OCI-LY1 (cell line): ENCODE measurements around the gene SLC29A2.

Experiments used
- H2AFZ ChIP-seq: fragments of 200-600 bp; sonication (generic), shearing (Covaris generic); 2 replicates; pipeline ENCODE4 v1.6.0; 2014; ENCODE audit warnings: antibody characterized with exemption, mild to moderate bottlenecking, low read length
- H3F3A ChIP-seq: fragments of 200-600 bp; sonication (generic), shearing (Covaris generic); 2 replicates; pipeline ENCODE4 v1.6.0; 2014; ENCODE audit warnings: mild to moderate bottlenecking, antibody characterized with exemption, low read length, moderate library complexity; ENCODE audit not compliant: insufficient read depth
- H3K27ac ChIP-seq: fragments of 200-600 bp; sonication (generic); 2 replicates; pipeline ENCODE4 v1.5.1; 2014; ENCODE audit warnings: low read length, mixed run types, mild to moderate bottlenecking, low read depth; ENCODE audit not compliant: poor library complexity, severe bottlenecking
- H3K27me3 ChIP-seq: fragments of 200-600 bp; sonication (generic); 2 replicates; pipeline ENCODE4 v1.6.0; 2014; ENCODE audit warnings: antibody characterized with exemption, mild to moderate bottlenecking, low read length, moderate library complexity; ENCODE audit not compliant: insufficient read depth
- H3K36me3 ChIP-seq: fragments of 200-600 bp; sonication (generic); 2 replicates; pipeline ENCODE4 v1.6.1; 2014; ENCODE audit warnings: mild to moderate bottlenecking, antibody characterized with exemption, low read length, moderate library complexity, mixed read lengths; ENCODE audit not compliant: insufficient read depth
- H3K4me1 ChIP-seq: fragments of 200-600 bp; sonication (generic); 2 replicates; pipeline ENCODE4 v1.5.1; 2014; ENCODE audit warnings: mild to moderate bottlenecking, low read length, moderate library complexity; ENCODE audit not compliant: insufficient read depth, severe bottlenecking
- H3K4me2 ChIP-seq: fragments of 200-600 bp; sonication (generic), shearing (Covaris generic); 2 replicates; pipeline ENCODE4 v1.6.1; 2014; ENCODE audit warnings: low read length
- H3K4me3 ChIP-seq: fragments of 200-600 bp; sonication (generic); 2 replicates; pipeline ENCODE4 v1.5.1; 2014; ENCODE audit warnings: low read length, low read depth, mild to moderate bottlenecking, mixed read lengths; ENCODE audit not compliant: poor library complexity, severe bottlenecking
- H3K79me2 ChIP-seq: fragments of 200-600 bp; shearing (Covaris generic); 2 replicates; pipeline ENCODE4 v1.6.1; 2016; ENCODE audit warnings: mixed run types, low read length, mixed read lengths; ENCODE audit not compliant: insufficient read depth
- H3K9ac ChIP-seq: fragments of 200-600 bp; sonication (generic), shearing (Covaris generic); 2 replicates; pipeline ENCODE4 v1.6.1; 2014; ENCODE audit warnings: mild to moderate bottlenecking, low read length, mixed read lengths
- H3K9me2 ChIP-seq: fragments of 200-600 bp; sonication (generic), shearing (Covaris generic); 2 replicates; pipeline ENCODE4 v1.6.1; 2014; ENCODE audit warnings: low read depth, mild to moderate bottlenecking, low read length, mixed read lengths
- H3K9me3 ChIP-seq: fragments of 200-600 bp; shearing (Covaris generic); 2 replicates; pipeline ENCODE4 v1.6.1; 2014; ENCODE audit warnings: low read length, mixed read lengths
- H4K20me1 ChIP-seq: fragments of 200-600 bp; sonication (generic), shearing (Covaris generic); 2 replicates; pipeline ENCODE4 v1.6.0; 2016; ENCODE audit warnings: mild to moderate bottlenecking, low read length; ENCODE audit not compliant: insufficient read depth
- EZH2 ChIP-seq: fragments of 200-600 bp; sonication (generic), shearing (Covaris generic); IDR thresholded peaks from 2 replicates; pipeline ENCODE4 v1.8.0; 2017; ENCODE audit warnings: borderline replicate concordance, mixed run types, mild to moderate bottlenecking, antibody characterized with exemption, low read length, moderate library complexity, mixed read lengths
- TF ChIP-seq, protein P1 (sequence below): fragments of 200-600 bp; sonication (generic), shearing (Covaris generic); IDR thresholded peaks from 2 replicates; pipeline ENCODE4 v1.5.1; 2017; ENCODE audit warnings: mild to moderate bottlenecking, antibody characterized with exemption, low read length, moderate library complexity, mixed read lengths

SLC29A2 gene

DNA sequence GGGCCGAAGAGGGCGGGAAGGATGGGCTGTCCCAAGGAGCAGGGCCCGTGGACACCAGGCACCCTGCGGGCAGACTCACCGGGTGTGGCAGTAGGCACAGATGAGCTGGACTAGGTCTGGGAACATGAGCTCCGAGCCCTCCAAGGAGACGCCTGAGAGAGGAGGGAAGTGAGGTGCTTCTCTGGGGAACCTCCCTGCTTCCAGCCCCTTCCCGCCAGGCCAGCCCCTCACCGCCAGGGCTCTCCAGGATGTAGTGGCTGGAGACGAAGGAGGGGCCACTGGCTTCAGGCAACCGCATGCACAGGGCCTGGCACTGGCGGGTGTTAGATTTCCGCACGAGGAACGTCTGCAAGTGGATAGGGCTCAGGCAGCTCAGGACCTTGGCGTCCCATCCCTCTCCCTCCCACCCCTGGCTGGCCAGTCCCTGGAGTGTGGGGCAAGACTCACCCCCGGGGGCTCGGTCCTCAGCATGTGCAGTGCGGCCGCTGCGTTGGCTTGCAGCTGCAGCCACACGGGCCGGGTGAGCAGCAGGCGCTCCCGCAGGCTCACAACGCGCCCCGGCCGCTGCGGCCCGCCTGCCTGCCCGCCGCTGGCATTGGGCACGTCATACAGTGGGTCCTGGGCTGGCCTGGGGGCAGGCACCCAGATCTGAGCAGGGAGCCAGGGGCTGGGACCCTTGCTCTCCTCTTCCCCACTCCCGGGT lies 35.9 kb downstream of the SLC29A2 start:
- no peak for TF ChIP-seq EZH2
- TF ChIP-seq, protein P1, sequence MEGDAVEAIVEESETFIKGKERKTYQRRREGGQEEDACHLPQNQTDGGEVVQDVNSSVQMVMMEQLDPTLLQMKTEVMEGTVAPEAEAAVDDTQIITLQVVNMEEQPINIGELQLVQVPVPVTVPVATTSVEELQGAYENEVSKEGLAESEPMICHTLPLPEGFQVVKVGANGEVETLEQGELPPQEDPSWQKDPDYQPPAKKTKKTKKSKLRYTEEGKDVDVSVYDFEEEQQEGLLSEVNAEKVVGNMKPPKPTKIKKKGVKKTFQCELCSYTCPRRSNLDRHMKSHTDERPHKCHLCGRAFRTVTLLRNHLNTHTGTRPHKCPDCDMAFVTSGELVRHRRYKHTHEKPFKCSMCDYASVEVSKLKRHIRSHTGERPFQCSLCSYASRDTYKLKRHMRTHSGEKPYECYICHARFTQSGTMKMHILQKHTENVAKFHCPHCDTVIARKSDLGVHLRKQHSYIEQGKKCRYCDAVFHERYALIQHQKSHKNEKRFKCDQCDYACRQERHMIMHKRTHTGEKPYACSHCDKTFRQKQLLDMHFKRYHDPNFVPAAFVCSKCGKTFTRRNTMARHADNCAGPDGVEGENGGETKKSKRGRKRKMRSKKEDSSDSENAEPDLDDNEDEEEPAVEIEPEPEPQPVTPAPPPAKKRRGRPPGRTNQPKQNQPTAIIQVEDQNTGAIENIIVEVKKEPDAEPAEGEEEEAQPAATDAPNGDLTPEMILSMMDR = no peak
- Histone ChIP-seq H4K20me1 (no peaks in the 10 kb centered on the region), H3K4me3 (no peak overlapping the region), H3K27me3 (peaks cover 8% of the 10 kb centered on the region), H3F3A (no peaks in the 10 kb centered on the region), H3K27ac (no peak overlapping the region), H3K4me2 (no peak overlapping the region), H3K9me2 (no peaks in the 10 kb centered on the region), H3K79me2 (no peaks in the 10 kb centered on the region), H3K4me1 (no peaks in the 10 kb centered on the region), H3K36me3 (peaks cover 37% of the 10 kb centered on the region), H3K9me3 (no peaks in the 10 kb centered on the region), H2AFZ (no peak overlapping the region), H3K9ac (no peak overlapping the region)

DNA sequence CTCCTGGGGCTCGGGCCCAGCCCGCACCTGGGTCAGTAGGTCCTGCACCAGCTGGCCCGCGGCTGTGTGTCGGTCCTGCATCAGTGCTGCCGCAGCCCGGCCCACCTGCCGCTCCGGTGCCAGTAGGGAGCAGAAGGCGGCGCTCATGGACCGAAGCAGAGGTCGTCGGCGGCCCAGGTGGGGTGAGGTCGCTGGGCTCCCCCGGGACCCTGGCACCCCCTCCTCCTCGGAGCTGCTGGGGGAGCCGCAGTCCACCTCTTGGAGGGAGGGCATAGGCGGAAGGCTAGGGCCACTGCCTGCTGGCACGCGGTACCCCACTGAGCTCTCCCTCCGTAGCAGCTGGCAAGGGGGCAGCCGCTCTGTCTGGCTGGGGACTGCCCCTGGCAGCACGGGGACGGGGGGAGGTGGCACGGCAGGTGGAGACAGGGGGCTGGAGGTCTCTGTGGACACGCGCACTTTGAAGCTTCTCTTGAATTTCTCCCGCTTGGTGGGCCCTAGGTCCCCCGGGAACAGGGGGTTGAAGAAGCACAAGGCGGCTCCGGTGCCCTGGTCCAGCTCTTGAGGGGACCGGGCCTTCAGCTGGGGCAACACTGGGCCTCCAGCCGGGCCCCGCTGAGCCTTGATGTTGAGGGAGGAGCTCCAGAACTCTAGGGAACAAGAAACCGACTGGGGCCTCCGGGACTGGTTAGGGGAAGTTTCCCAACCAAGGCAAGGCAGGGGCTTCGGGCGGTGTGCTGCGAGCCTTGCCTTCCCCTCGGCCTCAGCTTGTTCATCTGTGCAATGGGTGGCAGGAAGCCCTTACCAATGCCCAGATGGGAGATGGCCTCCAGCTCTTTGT lies 36.7 kb downstream of the SLC29A2 start:
- no peak overlapping the region for H3K4me3 ChIP-seq
- H3K4me1 ChIP-seq = no peaks in the 10 kb centered on the region
- H3K36me3 ChIP-seq = peaks cover 30% of the 10 kb centered on the region
- H3K9me2 ChIP-seq = no peaks in the 10 kb centered on the region
- H3K79me2 ChIP-seq = no peaks in the 10 kb centered on the region
- H3K27me3 ChIP-seq = peaks cover 8% of the 10 kb centered on the region
- H2AFZ ChIP-seq = no peak overlapping the region
- no peaks in the 10 kb centered on the region for H4K20me1 ChIP-seq
- no peak for TF ChIP-seq EZH2
- no peak overlapping the region for H3K9ac ChIP-seq
- no peak overlapping the region for H3K4me2 ChIP-seq
- H3F3A ChIP-seq = no peaks in the 10 kb centered on the region
- H3K9me3 ChIP-seq = no peaks in the 10 kb centered on the region
- no peak overlapping the region for H3K27ac ChIP-seq

DNA sequence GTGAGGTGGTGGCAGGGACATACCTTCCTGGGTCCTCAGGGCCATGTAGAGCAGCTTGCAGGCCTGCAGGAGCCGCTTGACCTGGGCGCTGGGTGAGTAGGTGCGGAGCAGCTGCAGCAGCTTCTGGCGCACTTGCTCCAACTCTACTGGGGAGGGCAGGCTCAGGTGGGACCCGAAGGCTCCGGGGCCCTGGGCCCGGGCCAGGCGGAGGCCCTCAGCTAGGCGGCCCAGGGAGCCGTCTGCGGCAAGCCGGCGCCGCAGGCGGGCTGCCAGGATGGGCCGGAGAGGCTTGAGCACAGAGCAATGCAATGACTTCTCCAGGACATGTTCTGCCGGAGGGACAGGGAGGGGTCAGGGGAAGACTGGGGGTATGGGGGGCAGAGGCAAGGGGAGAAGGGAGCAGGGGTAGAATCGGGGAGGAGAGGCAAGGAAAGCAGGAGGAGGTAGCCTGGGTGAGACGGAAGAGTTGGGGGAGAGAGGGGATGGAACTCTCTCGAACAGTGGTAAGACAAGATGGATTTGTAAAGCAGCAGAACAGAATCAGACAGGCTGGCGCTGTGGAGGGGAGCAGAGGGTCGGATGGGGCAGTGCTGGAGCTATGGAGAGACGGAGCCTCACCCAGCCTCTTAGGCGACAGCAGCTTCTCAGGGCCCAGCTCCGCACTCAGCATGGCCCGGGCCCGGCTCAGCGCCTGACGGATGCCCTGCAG lies 37.5 kb downstream of the SLC29A2 start:
- Histone ChIP-seq H3K9ac (no peak overlapping the region), H3K4me2 (no peak overlapping the region), H3K4me1 (no peaks in the 10 kb centered on the region), H3K9me2 (no peaks in the 10 kb centered on the region), H3K79me2 (no peaks in the 10 kb centered on the region), H3K27ac (no peak overlapping the region), H3K27me3 (peaks cover 8% of the 10 kb centered on the region), H3K9me3 (no peaks in the 10 kb centered on the region), H3F3A (no peaks in the 10 kb centered on the region), H4K20me1 (no peaks in the 10 kb centered on the region), H2AFZ (no peak overlapping the region), H3K36me3 (peaks cover 22% of the 10 kb centered on the region), H3K4me3 (no peak overlapping the region)
- TF ChIP-seq EZH2 = no peak
